Vagina (tissue), 2 donors: Measurements from ENCODE around the gene MXD3. TPM values are rescaled to one million over a fixed set of nuclear protein-coding genes. Genes with fewer than 3 reads are reported as not detected.
"Not testable (repeated sequence)": the region's sequence is repeated elsewhere in the genome, so short reads cannot be mapped to it uniquely, and the experiment has no call there.

Experiments used
- DNase-seq, 2 donors: peaks; one replicate each; pipeline ENCODE4 v3.0.0-alpha.2; 2017; ENCODE audit errors: extremely low spot score in 2 of 2
- H3K27ac ChIP-seq: fragments of 200-600 bp; sonication (generic); one replicate; pipeline ENCODE4 v1.5.1; 2019
- H3K27me3 ChIP-seq: fragments of 200-600 bp; sonication (generic); one replicate; pipeline ENCODE4 v1.5.1; 2019
- H3K36me3 ChIP-seq, 2 donors: fragments of 200-600 bp; sonication (generic); one replicate each; pipeline ENCODE4 v1.5.1; 2017 to 2019
- H3K4me1 ChIP-seq: fragments of 200-600 bp; sonication (generic); one replicate; pipeline ENCODE4 v1.5.1; 2019
- H3K4me3 ChIP-seq, 2 donors: fragments of 200-600 bp; sonication (generic); 1 replicate in 1 of 2; 2 replicates in 1 of 2; pipeline ENCODE4 v1.5.1; 2016 to 2019
- H3K9me3 ChIP-seq: fragments of 200-600 bp; sonication (generic); one replicate; pipeline ENCODE4 v1.5.1; 2019
- CTCF ChIP-seq, 3 experiments: fragments of 450-650 bp in 2 of 3; fragments of 200-600 bp in 1 of 3; sonication (generic) in 1 of 3; IDR thresholded peaks; one replicate each; pipeline ENCODE4 v1.5.1; 2017 to 2019; ENCODE audit warnings: antibody characterized with exemption in 3 of 3, mild to moderate bottlenecking in 2 of 3, moderate library complexity in 2 of 3
- POLR2A ChIP-seq, 2 donors: fragments of 450-650 bp; IDR thresholded peaks; one replicate each; pipeline ENCODE4 v1.6.1; 2017; ENCODE audit warnings: antibody characterized with exemption in 2 of 2, mild to moderate bottlenecking in 2 of 2, moderate library complexity in 2 of 2
- POLR2AphosphoS5 ChIP-seq, 2 donors: sonication (generic); formaldehyde crosslinking; IDR thresholded peaks; one replicate each; pipeline ENCODE4 v1.9.0; 2017; ENCODE audit warnings: antibody characterized with exemption in 2 of 2, mild to moderate bottlenecking in 2 of 2, low read depth in 1 of 2; ENCODE audit not compliant: insufficient read depth in 1 of 2
- intact Hi-C: fragments of 100-400 bp; cut with DNase I; formaldehyde crosslinking; loops from one replicate; pipeline ENCODE4 v1.15.1; 2023
- total RNA-seq: library from RNA; depleted of rRNA; stranded (reverse); fragments of >200 nt; gene quantifications from one replicate; pipeline ENCODE4 v1.2.3, GENCODE V29; 2016

MXD3 gene
- total RNA-seq: 5.4 TPM

GRCh38 chr5:177311723-177312648 is at the start of gene MXD3:
Gene MXD3, minus strand, starts transcription at chr5:177311898. Its CDS starts 68 bp downstream, at chr5:177311830.
- peaks cover 25% of the 10 kb centered on the region for H3K4me1 ChIP-seq
- no peak for TF ChIP-seq POLR2A (IDR thresholded peaks at IDR 0.05)
- TF ChIP-seq CTCF (IDR thresholded peaks at IDR 0.05): no peak
- peak in 1 of 2 donors; percentile 37 for TF ChIP-seq POLR2AphosphoS5 (IDR thresholded peaks at IDR 0.05; ENCODE audit: insufficient read depth in 1 of 2, low read depth in 1 of 2)

GRCh38 chr5:177360740-177361139 is 49.0 kb upstream of the MXD3 start:
- H3K36me3 ChIP-seq, DNase-seq, H3K27me3 ChIP-seq, intact Hi-C loops, H3K4me3 ChIP-seq, H3K9me3 ChIP-seq, H3K27ac ChIP-seq: not testable (repeated sequence)
- peaks cover 40% of the 10 kb centered on the region for H3K4me1 ChIP-seq

More at GRCh38 chr5:177311723-177312648, at the start of gene MXD3:
- no peaks in the 10 kb centered on the region for H3K36me3 ChIP-seq
- H3K27ac ChIP-seq: no peak within 1 kb of the TSS
- DNase-seq: no peak
- H3K27me3 ChIP-seq: no peaks in the 10 kb centered on the region
- intact Hi-C loops: loop anchor here (2.0 to 10.0 kb wide), 2 partner anchors 143 to 185 kb away; partner anchors contain the start of gene PDLIM7
- H3K4me3 ChIP-seq: peak within 1 kb of the TSS; percentile 44 to 48
- H3K9me3 ChIP-seq: no peaks in the 10 kb centered on the region

GRCh38 chr5:177359860-177360259 is 48.2 kb upstream of the MXD3 start:
- Histone ChIP-seq H3K9me3 (no peaks in the 10 kb centered on the region), H3K4me3 (no peak overlapping the region), H3K36me3 (no peaks in the 10 kb centered on the region), H3K4me1 (peaks cover 36% of the 10 kb centered on the region), H3K27me3 (no peaks in the 10 kb centered on the region), H3K27ac (no peak overlapping the region)
- DNase-seq: no peak
- intact Hi-C loops: no loop called here
- no peak for TF ChIP-seq POLR2A (IDR thresholded peaks at IDR 0.05)
- no peak for TF ChIP-seq POLR2AphosphoS5 (IDR thresholded peaks at IDR 0.05; ENCODE audit: insufficient read depth in 1 of 2, low read depth in 1 of 2)

GRCh38 chr5:177359451-177359851 is 47.8 kb upstream of the MXD3 start:
- DNase-seq: no peak
- no peak for TF ChIP-seq POLR2A (IDR thresholded peaks at IDR 0.05)
- H3K4me1 ChIP-seq: peaks cover 36% of the 10 kb centered on the region
- intact Hi-C loops: no loop called here
- no peak overlapping the region for H3K27ac ChIP-seq
- no peak overlapping the region for H3K4me3 ChIP-seq
- H3K27me3 ChIP-seq: no peaks in the 10 kb centered on the region
- H3K36me3 ChIP-seq: no peaks in the 10 kb centered on the region
- H3K9me3 ChIP-seq: no peaks in the 10 kb centered on the region

- intact Hi-C loops: no loop called here
- H3K27ac ChIP-seq: no peak overlapping the region
Observed at GRCh38 chr5:177358370-177358819, 46.7 kb upstream of the MXD3 start.

More at GRCh38 chr5:177358370-177358819, 46.7 kb upstream of the MXD3 start:
- DNase-seq: no peak
- H3K4me3 ChIP-seq: peak overlapping the region; percentile 32 to 45
- peaks cover 26% of the 10 kb centered on the region for H3K4me1 ChIP-seq
- TF ChIP-seq POLR2A (IDR thresholded peaks at IDR 0.05) (no peak), POLR2AphosphoS5 (IDR thresholded peaks at IDR 0.05; ENCODE audit: insufficient read depth in 1 of 2, low read depth in 1 of 2) (no peak), CTCF (IDR thresholded peaks at IDR 0.05) (no peak)
- no peaks in the 10 kb centered on the region for H3K27me3 ChIP-seq
- H3K9me3 ChIP-seq: no peaks in the 10 kb centered on the region
- no peaks in the 10 kb centered on the region for H3K36me3 ChIP-seq
